K562 (cell line): Measurements from ENCODE around the gene RCOR2. TPM values are rescaled to one million over a fixed set of nuclear protein-coding genes. Genes with fewer than 3 reads are reported as not detected.

Source experiments
- ASH1L ChIP-seq: fragments of 450-650 bp; IDR thresholded peaks from 2 replicates; pipeline ENCODE4 v1.6.1; 2018; ENCODE audit warnings: borderline replicate concordance, mild to moderate bottlenecking, low read depth; ENCODE audit not compliant: partially characterized antibody
- ELF4 ChIP-seq: fragments of 450-650 bp; formaldehyde crosslinking; IDR thresholded peaks from 2 replicates; pipeline ENCODE4 v1.4.0; 2022; ENCODE audit warnings: missing genetic modification characterization
- FOXK1 ChIP-seq: sonication (generic); formaldehyde crosslinking; IDR thresholded peaks from 2 replicates; pipeline ENCODE4 v1.8.0; 2022; ENCODE audit warnings: missing genetic modification reagents, mild to moderate bottlenecking, borderline replicate concordance
- KLF13 ChIP-seq: fragments of 450-650 bp; IDR thresholded peaks from 2 replicates; pipeline ENCODE4 v1.6.1; 2016; ENCODE audit warnings: missing genetic modification characterization, low read depth, mild to moderate bottlenecking, missing compliant biosample characterization, moderate library complexity, borderline replicate concordance
- MEF2A ChIP-seq: IDR thresholded peaks from 2 replicates; pipeline ENCODE4 v1.6.1; 2011; ENCODE audit warnings: low read depth, mild to moderate bottlenecking, low read length, moderate library complexity; ENCODE audit not compliant: control insufficient read depth
- MYC ChIP-seq, 2 experiments: fragments of 250-450 bp in 1 of 2; sonication (Bioruptor Pico) in 1 of 2; IDR thresholded peaks; 2 replicates each; pipeline versions ENCODE4 v1.5.1 to v1.6.1; 2012 to 2021; ENCODE audit warnings: low read depth in 2 of 2, borderline replicate concordance in 1 of 2, improper control_type of control experiment in 1 of 2, low read length in 1 of 2, mild to moderate bottlenecking in 1 of 2, moderate library complexity in 1 of 2
- NCOA2 ChIP-seq, 2 experiments: fragments of 450-650 bp; IDR thresholded peaks; 2 replicates each; pipeline ENCODE4 v1.6.1; 2018; ENCODE audit warnings: mild to moderate bottlenecking in 2 of 2, moderate library complexity in 1 of 2; ENCODE audit not compliant: partially characterized antibody in 2 of 2
- NR2C2 ChIP-seq, 2 experiments: fragments of 200-800 bp in 1 of 2; sonication (Bioruptor generic) in 1 of 2; sonication (generic) in 1 of 2; formaldehyde crosslinking in 1 of 2; IDR thresholded peaks; 2 replicates each; pipeline versions ENCODE4 v1.6.1 to v1.8.0; 2016 to 2022; ENCODE audit warnings: mild to moderate bottlenecking in 1 of 2, missing compliant biosample characterization in 1 of 2, missing genetic modification characterization in 1 of 2, missing genetic modification reagents in 1 of 2
- PRMT5 ChIP-seq: sonication (generic); formaldehyde crosslinking; IDR thresholded peaks from 2 replicates; pipeline ENCODE4 v1.5.0; 2020; ENCODE audit warnings: missing genetic modification reagents
- TOE1 ChIP-seq, 2 experiments: fragments of 450-650 bp in 1 of 2; sonication (generic) in 1 of 2; formaldehyde crosslinking in 1 of 2; IDR thresholded peaks; 2 replicates each; pipeline versions ENCODE4 v1.7.1 to v1.8.0; 2016 to 2022; ENCODE audit warnings: borderline replicate concordance in 2 of 2, mild to moderate bottlenecking in 2 of 2, antibody characterized with exemption in 1 of 2, inconsistent platforms in 1 of 2, low read depth in 1 of 2, missing genetic modification reagents in 1 of 2, moderate library complexity in 1 of 2
- ZNF778 ChIP-seq: fragments of 450-650 bp; formaldehyde crosslinking; IDR thresholded peaks from 2 replicates; pipeline ENCODE4 v1.4.0; 2020; ENCODE audit warnings: mild to moderate bottlenecking, moderate library complexity
- ZSCAN29 ChIP-seq: fragments of 450-650 bp; IDR thresholded peaks from 2 replicates; pipeline ENCODE4 v1.6.1; 2017
- polyA plus RNA-seq, 8 experiments: library from polyadenylated mRNA; depleted of rRNA in 4 of 8; stranded (reverse) in 5 of 8; unstranded in 3 of 8; fragments of >200 nt; fragmentation: Nextera tagmentation in 2 of 8; fragmentation: Illumina TruSeq in 1 of 8; extraction: Ambion mirVana in 2 of 8; extraction: Trizol in 1 of 8; gene quantifications; 2 replicates each; pipeline versions ENCODE4 v1.2.1 to v1.2.3, GENCODE V29; 2011 to 2014; ENCODE audit warnings: inconsistent platforms in 1 of 8, missing spikeins in 1 of 8
- total RNA-seq, 7 experiments: library from RNA; depleted of rRNA in 6 of 7; stranded (reverse); fragments of >200 nt in 6 of 7; fragmentation: Illumina TruSeq in 2 of 7; extraction: Trizol in 2 of 7; gene quantifications; 2 replicates each; pipeline versions ENCODE4 v1.2.1 to v1.2.3, GENCODE V29; 2011 to 2021; ENCODE audit warnings: low replicate concordance in 1 of 7
- TF ChIP-seq, protein P1 (sequence below): conservative IDR thresholded peaks from 2 replicates; pipeline ENCODE4 v1.6.1; 2011; ENCODE audit warnings: low read depth, mild to moderate bottlenecking, low read length; ENCODE audit not compliant: control insufficient read depth
- TF ChIP-seq, protein P2 (sequence below): sonication (generic); formaldehyde crosslinking; IDR thresholded peaks from 2 replicates; pipeline ENCODE4 v1.8.0; 2022; ENCODE audit warnings: mild to moderate bottlenecking, missing genetic modification reagents
- TF ChIP-seq, protein P3 (sequence below): fragments of 450-650 bp; formaldehyde crosslinking; IDR thresholded peaks from 2 replicates; pipeline ENCODE4 v1.4.0; 2020; ENCODE audit warnings: mild to moderate bottlenecking, mixed read lengths
- TF ChIP-seq, protein P4 (sequence below): fragments of 250-450 bp; sonication (Bioruptor Pico); IDR thresholded peaks from 2 replicates; pipeline ENCODE4 v1.4.0; 2020
- TF ChIP-seq, protein P5 (sequence below): fragments of 450-650 bp; formaldehyde crosslinking; IDR thresholded peaks from 2 replicates; pipeline ENCODE4 v1.4.0; 2020; ENCODE audit warnings: mild to moderate bottlenecking, moderate library complexity

RCOR2 gene
- total and polyA plus RNA-seq, 9 of the 15 experiments (the other 6 are each of a cell fraction or from before 2014, with no cell fraction given) = 0.04 to 6.5 (median 2.5) TPM; not detected in 1

DNA sequence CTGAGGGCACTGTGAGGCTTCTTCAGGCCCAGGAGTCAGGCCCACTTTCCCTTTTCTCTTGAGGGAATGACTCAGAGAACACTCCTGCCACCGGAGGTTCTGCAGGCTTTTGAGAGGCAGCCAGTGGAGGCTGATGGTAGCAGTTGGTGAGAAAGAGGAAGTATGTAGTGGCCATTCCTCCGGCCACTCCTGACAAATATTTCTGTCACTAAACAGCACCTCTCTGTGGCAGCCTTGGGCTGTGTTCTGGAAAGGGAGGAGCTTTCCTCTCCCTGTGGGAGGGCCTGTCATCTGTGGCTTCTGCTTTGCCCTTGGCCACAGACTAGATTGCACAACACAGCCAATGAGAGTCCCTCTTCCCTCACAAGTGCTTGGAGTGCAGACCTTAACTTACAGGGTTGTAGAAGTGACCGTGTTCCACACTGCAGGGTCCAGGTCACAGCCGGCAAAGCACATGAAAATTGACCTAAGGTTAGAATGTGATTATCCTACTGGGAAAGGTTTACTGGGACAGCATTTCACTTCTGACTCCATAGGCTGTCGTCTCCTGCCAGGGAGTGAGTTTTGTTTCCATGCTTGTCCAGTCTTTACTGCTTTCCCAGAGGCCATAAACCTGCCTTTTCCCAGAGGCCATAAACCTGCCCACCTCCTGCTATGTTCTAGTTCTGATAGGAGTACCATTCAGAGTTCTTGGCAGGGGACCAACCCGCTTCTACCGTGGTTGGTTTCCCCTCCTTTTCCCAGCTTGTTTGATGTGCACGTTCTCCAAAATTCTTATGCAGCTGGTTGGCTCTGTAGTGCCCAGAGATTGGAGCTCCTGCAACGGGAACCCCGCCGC, 44.8 kb downstream of the RCOR2 start (continued):
- TF ChIP-seq MYC (IDR thresholded peaks at IDR 0.05; ENCODE audit: low read depth, low read length) (0 out of 2 replicates have a peak, but pooled peaks have one; percentile 28), MYC (CRISPR knock-in tag; IDR thresholded peaks at IDR 0.05; ENCODE audit: borderline replicate concordance, low read depth) (no peak), ZSCAN29 (no peak), ZNF778 (no peak), PRMT5 (CRISPR knock-in tag) (no peak), TOE1 (IDR thresholded peaks at IDR 0.05; ENCODE audit: borderline replicate concordance) (0 out of 2 replicates have a peak, but pooled peaks have one; percentile 29), TOE1 (CRISPR knock-in tag; IDR thresholded peaks at IDR 0.05; ENCODE audit: borderline replicate concordance, low read depth) (peak; percentile 85; the same call in 1 of the 2 replicates), NR2C2 (CRISPR knock-in tag; IDR thresholded peaks at IDR 0.05) (peak; percentile 66; the same call in 1 of the 2 replicates), NR2C2 (tag; IDR thresholded peaks at IDR 0.05) (no peak), NCOA2 (IDR thresholded peaks at IDR 0.05; ENCODE audit: partially characterized antibody in 2 of 2) (no peak), KLF13 (tag) (no peak), MEF2A (no peak), FOXK1 (CRISPR knock-in tag) (no peak), ELF4 (CRISPR knock-in tag) (no peak), ASH1L (no peak)
- TF ChIP-seq, protein P1, sequence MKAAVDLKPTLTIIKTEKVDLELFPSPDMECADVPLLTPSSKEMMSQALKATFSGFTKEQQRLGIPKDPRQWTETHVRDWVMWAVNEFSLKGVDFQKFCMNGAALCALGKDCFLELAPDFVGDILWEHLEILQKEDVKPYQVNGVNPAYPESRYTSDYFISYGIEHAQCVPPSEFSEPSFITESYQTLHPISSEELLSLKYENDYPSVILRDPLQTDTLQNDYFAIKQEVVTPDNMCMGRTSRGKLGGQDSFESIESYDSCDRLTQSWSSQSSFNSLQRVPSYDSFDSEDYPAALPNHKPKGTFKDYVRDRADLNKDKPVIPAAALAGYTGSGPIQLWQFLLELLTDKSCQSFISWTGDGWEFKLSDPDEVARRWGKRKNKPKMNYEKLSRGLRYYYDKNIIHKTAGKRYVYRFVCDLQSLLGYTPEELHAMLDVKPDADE = no peak
- TF ChIP-seq, protein P2, sequence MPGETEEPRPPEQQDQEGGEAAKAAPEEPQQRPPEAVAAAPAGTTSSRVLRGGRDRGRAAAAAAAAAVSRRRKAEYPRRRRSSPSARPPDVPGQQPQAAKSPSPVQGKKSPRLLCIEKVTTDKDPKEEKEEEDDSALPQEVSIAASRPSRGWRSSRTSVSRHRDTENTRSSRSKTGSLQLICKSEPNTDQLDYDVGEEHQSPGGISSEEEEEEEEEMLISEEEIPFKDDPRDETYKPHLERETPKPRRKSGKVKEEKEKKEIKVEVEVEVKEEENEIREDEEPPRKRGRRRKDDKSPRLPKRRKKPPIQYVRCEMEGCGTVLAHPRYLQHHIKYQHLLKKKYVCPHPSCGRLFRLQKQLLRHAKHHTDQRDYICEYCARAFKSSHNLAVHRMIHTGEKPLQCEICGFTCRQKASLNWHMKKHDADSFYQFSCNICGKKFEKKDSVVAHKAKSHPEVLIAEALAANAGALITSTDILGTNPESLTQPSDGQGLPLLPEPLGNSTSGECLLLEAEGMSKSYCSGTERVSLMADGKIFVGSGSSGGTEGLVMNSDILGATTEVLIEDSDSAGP (CRISPR knock-in tag) = 0 out of 2 replicates have a peak, but pooled peaks have one; percentile 53
- TF ChIP-seq, protein P3, sequence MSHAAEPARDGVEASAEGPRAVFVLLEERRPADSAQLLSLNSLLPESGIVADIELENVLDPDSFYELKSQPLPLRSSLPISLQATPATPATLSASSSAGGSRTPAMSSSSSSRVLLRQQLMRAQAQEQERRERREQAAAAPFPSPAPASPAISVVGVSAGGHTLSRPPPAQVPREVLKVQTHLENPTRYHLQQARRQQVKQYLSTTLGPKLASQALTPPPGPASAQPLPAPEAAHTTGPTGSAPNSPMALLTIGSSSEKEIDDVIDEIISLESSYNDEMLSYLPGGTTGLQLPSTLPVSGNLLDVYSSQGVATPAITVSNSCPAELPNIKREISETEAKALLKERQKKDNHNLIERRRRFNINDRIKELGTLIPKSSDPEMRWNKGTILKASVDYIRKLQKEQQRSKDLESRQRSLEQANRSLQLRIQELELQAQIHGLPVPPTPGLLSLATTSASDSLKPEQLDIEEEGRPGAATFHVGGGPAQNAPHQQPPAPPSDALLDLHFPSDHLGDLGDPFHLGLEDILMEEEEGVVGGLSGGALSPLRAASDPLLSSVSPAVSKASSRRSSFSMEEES (CRISPR knock-in tag) = no peak
- TF ChIP-seq, protein P4, sequence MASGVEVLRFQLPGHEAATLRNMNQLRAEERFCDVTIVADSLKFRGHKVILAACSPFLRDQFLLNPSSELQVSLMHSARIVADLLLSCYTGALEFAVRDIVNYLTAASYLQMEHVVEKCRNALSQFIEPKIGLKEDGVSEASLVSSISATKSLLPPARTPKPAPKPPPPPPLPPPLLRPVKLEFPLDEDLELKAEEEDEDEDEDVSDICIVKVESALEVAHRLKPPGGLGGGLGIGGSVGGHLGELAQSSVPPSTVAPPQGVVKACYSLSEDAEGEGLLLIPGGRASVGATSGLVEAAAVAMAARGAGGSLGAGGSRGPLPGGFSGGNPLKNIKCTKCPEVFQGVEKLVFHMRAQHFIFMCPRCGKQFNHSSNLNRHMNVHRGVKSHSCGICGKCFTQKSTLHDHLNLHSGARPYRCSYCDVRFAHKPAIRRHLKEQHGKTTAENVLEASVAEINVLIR (CRISPR knock-in tag) = no peak
- TF ChIP-seq, protein P5, sequence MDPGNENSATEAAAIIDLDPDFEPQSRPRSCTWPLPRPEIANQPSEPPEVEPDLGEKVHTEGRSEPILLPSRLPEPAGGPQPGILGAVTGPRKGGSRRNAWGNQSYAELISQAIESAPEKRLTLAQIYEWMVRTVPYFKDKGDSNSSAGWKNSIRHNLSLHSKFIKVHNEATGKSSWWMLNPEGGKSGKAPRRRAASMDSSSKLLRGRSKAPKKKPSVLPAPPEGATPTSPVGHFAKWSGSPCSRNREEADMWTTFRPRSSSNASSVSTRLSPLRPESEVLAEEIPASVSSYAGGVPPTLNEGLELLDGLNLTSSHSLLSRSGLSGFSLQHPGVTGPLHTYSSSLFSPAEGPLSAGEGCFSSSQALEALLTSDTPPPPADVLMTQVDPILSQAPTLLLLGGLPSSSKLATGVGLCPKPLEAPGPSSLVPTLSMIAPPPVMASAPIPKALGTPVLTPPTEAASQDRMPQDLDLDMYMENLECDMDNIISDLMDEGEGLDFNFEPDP = no peak
